Fibroblast of skin of left biceps (primary cell): ENCODE results near the gene FRMD1.

Experiments used
- DNase-seq, 2 experiments: peaks; one replicate each; pipeline ENCODE4 v3.0.0-alpha.2; 2013; ENCODE audit warnings: low read depth in 2 of 2

Gene FRMD1

GRCh38 chr6:168055696-168056489, 23.1 kb downstream of the FRMD1 start:
- DNase-seq, result no peak

DNA sequence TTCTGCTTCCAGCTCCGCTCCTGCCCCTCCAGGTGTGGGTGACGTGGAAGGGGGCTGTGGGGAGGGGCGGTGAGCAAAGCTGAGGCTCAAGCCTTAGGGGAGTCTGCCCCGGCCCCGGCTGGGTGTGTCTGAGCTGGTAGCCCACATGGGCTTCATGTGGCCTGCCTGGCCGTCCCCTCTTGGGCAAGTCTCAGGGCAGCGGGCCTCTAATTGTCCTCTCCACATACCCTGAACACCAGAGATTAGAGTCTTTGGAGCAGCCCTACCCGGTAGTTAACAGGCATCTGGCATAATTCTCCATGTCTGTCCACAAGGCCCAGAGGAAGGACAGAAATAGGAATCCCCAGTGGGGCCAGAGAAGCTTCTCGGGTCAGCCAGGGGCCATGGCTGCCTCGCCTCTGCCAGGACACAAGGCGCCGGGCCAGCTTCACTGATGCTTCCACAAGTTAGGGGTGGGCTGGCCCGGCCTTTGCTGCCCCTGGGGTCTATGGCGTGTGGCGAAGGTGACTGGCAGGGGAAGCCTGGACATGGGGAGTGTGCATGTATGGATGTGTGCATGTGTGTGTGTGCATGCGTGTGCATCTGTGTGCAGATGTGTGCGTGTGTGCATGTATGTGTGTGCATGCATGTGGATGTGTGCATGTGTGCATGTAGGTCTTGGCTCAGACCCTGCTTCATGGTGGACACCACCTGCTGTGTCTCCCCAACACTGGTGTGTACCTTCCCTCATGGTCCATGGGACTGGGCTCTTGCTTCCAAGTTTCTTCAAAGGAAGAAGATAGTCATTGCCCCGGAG, 24.0 kb downstream of the FRMD1 start:
- DNase-seq, result no peak

GRCh38 chr6:168053957-168054471, 25.0 kb downstream of the FRMD1 start:
- DNase-seq, result no peak

- no peak for DNase-seq
Observed at GRCh38 chr6:168053086-168053956, 25.7 kb downstream of the FRMD1 start.

DNA sequence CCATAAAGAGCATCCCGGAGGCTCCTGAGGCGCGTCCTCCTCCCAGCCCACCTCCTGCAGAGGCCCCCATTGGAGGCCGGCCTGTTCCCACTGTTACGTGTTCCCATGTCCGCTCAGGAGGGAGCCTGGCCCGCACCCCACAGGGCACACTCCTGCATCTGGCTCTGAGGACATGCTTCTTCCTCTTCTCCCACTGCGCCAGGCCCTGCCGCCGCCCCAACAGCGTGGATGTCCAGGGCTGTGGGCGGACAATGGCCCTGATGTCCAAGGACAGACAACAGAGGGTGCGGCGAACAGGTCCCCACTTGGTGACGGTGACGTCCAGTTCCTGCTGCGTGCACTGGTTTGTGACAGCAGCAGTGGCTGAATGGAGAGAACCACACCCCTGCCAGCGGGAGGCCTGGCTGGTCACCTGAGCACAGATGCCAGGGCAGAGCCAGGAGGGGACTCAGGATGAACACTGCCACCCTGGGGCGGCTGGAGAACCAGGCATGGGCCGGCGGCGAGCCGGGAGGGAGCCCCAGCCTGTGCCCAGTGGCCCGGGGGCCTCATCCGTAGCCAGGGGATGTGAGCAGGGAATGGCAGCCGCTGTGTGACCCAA, 26.6 kb downstream of the FRMD1 start:
- DNase-seq, result no peak

- DNase-seq, result no peak
Observed at GRCh38 chr6:168051648-168052047, 27.4 kb downstream of the FRMD1 start.

GRCh38 chr6:168050881-168051586, 28.0 kb downstream of the FRMD1 start:
- DNase-seq, result no peak

DNA sequence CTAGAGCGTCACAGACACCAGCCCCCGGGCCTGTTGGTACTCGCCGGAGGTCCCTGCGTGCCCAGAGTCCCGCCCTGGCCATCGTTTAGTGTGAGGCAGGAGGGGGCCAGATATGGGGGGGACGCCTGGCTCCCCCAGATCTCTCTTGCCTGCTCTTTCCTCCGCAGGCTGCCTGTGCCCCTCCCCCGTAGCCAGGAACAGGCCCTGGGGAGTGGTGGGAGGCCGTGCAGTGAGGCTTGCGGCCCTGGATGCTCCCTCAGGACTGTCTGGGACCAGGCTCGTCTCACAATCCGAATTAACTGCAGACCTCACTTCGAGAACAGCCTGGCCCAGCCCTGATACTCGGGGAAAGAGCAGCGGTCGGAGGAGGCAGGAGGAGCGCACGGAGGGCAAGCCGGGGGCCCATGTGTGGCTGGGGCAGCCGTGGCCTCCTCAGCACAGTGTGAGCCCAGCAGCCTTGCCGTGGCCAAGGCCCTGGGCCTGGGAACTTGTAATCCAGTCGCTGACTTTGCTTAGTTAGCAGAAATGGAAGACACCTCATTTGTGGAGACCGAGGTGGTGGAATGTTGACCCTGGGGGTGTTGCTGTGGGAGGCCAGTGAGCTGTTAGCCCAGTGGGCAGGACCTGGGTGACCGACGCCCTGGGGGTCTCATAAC, 28.7 kb downstream of the FRMD1 start:
- DNase-seq, result no peak

DNA sequence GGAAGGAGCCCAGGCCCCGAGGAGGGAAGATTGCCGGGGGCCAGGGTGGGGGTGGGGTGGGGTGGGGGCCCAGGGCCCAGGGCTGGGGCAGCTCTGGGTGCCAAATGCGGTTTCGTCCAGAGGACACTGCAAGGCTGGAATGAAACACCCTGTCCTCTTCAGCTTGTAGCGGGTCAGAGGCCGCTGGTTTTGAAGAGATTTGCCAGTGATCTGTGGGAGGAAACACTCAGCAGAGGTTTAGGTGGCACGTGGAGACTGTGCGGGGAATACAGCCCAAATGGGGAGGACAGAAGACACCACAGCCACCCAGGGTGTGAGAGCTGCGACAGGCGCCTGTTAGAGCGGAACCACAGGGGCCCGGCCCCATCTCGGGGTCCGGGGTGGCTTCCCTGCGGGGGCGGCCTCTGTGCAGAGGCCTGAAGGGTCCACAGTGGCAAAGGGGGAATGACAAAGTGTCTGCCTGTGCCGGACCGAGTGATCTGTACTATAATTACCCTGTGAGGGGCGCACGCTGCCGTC, 29.2 kb downstream of the FRMD1 start:
- DNase-seq, result no peak

GRCh38 chr6:168049277-168049676, 29.7 kb downstream of the FRMD1 start:
- DNase-seq, result no peak

DNA sequence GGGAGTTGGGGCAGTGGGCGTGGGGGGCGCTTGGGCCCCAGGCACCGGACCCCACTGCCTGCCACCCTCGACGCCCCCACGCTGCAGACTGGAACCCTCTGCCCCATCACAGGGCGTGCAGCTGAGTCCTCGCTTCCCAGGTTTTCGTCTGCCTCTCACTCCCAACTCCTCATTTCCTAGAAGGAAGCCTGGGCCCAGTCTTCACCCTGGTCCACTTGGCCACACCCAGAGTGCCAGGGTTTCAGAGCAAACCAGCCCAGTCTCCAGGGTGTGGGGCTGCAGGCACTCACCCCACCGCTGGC, 30.3 kb downstream of the FRMD1 start:
- no peak for DNase-seq

GRCh38 chr6:168047841-168048723, 30.9 kb downstream of the FRMD1 start:
- no peak for DNase-seq

- no peak for DNase-seq
Observed at GRCh38 chr6:168046696-168047095, 32.3 kb downstream of the FRMD1 start.

- no peak for DNase-seq
Observed at GRCh38 chr6:168045706-168046620, 33.0 kb downstream of the FRMD1 start.

GRCh38 chr6:168045141-168045691, 33.8 kb downstream of the FRMD1 start:
- no peak for DNase-seq

DNA sequence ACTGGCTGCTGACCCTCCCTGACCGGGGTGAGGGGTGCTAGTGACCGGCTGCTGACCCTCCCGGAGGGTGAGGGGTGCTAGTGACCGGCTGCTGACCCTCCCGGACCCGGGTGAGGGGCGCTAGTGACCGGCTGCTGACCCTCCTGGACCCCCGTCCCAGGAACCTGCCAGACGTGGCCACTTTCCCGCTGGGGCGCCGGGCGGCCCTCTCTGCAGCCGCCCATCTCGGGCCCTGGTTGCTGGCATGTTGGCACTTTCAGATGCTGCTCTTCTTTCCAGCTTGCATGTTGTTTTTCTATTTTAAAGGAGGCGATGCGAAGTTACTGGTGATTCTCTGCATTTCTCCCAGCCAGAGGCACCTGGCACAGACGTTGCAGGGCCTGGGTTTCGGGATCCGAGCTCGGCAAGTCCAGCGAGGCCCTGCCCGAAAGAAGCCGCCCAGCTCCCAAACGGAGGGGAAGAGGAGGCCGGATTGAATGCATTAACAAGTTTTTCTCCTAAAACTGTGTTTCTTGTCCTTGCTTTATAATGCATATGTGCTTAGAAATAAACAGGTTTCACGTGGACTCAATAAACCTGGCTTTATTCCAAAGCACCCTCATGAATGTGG, 34.4 kb downstream of the FRMD1 start:
- DNase-seq, result no peak

GRCh38 chr6:168043848-168044415, 35.1 kb downstream of the FRMD1 start:
- no peak for DNase-seq
